ENCODE results near the gene KLHL11.

The KLHL11 gene, protein sequence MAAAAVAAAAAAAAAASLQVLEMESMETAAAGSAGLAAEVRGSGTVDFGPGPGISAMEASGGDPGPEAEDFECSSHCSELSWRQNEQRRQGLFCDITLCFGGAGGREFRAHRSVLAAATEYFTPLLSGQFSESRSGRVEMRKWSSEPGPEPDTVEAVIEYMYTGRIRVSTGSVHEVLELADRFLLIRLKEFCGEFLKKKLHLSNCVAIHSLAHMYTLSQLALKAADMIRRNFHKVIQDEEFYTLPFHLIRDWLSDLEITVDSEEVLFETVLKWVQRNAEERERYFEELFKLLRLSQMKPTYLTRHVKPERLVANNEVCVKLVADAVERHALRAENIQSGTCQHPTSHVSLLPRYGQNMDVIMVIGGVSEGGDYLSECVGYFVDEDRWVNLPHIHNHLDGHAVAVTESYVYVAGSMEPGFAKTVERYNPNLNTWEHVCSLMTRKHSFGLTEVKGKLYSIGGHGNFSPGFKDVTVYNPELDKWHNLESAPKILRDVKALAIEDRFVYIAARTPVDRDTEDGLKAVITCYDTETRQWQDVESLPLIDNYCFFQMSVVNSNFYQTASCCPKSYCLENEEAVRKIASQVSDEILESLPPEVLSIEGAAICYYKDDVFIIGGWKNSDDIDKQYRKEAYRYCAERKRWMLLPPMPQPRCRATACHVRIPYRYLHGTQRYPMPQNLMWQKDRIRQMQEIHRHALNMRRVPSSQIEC

GRCh38 chr17:41864836-41865595 is at the start of gene KLHL11:
Gene KLHL11, minus strand, starts transcription at chr17:41865423. Its CDS starts 53 bp downstream, at chr17:41865370.
- DNase-seq, result peak; percentile 72 to 94

DNA sequence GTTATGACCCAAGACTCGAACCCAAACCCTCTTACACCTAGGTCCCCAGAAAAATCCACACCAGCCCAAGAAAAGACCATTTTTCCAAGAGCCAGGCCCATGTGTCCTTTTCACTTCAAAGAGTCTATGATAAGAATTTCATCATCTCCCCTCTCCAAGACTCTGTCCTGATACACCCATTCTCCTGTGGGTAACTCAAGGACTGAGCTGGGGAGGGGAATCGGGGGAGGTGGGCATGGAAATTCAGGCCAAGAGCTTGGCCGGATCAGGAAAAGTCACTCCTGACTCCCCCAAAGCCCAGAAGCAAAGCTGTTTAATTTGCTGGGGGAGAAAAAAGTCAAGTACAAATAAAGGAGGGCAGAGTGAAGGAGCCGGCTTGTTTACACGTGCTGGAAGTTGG is 49.8 kb upstream of the KLHL11 start:
- no peak for DNase-seq

DNA sequence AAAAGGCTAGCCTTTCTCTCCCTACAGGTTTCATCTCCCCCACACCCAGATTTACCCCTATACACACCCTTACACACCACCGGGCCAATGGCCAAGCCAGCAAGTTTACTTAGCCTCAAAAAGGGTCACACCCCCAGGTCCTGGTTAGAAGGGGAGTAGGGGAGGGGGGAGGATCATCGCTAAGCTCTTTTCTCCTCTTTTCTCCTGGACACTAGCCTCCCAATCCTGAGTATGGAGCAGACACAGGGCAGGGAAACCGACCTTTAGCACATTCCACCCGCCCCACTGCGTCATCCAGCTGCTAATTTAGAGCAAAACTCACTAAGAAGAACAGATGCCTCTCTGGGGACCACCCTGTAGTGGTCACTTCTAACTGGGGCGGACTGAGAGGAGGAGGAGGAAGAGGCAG is 49.1 kb upstream of the KLHL11 start:
- DNase-seq, result no peak

- DNase-seq, result peak in 1 of 2 experiments; percentile 12
These were observed 48.6 kb upstream of the KLHL11 start for GRCh38 chr17:41913798-41914197.

DNA sequence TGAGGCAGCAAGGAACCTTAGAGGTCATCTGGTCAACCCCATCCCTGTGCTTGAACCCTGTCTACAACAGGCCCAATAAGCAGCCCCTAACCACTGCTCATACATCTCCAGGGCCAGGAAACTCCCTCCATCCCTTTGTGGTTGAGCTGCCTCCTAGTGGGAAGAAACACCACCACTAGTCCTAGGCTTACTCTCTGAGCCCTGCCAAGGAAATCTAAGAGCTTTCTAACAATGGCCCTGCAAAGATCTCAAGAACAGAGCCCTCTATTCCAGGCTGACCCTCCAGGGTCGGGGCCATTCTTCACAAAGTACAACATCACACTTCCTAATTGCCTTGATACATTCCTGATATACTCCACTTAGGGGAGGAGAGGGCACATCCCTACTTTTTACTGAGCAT is 47.7 kb upstream of the KLHL11 start:
- DNase-seq, result no peak

DNA sequence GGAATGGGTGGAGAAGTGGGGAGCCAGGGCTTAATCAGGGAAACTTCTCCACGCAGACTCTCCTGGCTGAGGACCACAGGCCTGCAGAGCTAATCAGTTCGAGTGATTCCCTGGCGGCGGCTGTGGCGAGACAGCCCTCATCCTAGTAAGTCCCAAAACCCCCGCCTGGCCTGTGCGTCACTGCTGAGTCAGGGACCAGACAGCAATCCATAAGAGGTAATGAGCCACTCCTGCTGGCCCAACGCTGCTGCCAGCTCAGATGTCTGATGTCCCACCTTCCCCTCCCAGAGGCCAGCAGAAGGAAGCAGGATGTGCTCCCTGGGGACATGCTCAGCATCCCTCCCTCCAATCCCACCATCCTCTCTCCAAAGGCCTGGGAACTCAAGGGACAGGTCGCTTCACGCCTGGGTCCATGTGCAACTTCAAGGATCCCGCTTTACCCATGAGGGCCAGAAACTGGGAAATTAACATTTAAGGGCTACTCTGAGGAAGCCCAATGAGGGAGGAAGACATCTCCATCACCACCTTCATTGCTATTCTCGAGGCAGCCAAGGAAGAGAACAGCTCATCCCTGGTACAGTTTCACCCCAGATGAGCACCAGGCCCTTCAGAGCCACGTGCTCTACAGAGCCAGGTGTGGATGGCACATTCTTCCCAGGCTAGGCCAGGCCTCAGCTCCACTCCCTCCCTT is 45.6 kb upstream of the KLHL11 start:
- no peak for DNase-seq

- DNase-seq, result no peak
These were observed 43.9 kb upstream of the KLHL11 start for GRCh38 chr17:41909088-41909487.

DNA sequence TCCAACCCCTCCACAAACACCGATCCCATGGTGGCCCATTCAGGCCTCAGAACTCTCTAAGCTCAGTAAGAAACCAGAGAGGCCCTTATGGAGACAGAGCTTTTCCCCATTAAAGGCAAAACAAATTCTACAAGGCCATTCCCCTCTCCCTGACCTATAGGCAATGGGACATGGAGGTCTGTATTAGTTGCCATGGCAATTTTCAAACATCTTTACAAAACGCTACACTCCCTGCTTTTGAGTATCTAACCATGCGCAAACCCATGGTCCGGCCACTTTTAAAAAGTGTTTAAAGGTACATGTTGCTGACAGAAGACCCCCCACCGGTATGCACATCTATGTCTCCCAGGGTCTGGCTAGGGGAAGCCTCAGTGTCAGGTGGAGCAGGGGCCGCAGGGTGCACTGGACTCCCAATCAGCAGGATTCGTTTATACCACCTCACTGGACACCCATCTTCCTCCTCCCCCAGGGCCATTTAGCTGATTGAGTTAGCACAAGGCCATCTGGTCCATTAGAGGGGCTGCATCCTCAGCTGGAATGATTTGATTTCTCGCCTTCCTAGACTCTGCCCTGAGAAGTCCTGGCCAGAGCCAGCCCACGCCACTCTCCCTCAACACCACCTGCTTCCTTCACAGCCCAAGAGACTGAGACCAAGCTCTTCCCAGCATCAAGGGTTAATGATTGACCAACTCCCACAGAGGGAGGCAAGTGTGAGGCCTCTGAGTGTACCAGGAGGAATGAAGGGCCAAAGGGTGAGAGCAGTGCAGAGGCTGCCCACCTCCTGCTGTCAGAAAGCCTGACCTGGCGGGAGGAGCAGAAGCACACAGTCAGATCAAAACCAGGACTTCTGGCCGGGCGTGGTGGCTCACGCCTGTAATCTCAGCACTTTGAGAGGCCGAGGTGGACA is 42.7 kb upstream of the KLHL11 start:
- no peak for DNase-seq

- DNase-seq, result no peak
These were observed 41.9 kb upstream of the KLHL11 start for GRCh38 chr17:41907185-41907556.

GRCh38 chr17:41906465-41907184 is 41.4 kb upstream of the KLHL11 start:
- no peak for DNase-seq

GRCh38 chr17:41905172-41905571 is 39.9 kb upstream of the KLHL11 start:
- DNase-seq, result no peak

GRCh38 chr17:41904242-41904841 is 39.1 kb upstream of the KLHL11 start:
- no peak for DNase-seq

- no peak for DNase-seq
These were observed 36.4 kb upstream of the KLHL11 start for GRCh38 chr17:41901646-41902045.

GRCh38 chr17:41896726-41897125 is 31.5 kb upstream of the KLHL11 start:
- DNase-seq, result no peak

- no peak for DNase-seq
These were observed 30.4 kb upstream of the KLHL11 start for GRCh38 chr17:41895617-41896016.

DNA sequence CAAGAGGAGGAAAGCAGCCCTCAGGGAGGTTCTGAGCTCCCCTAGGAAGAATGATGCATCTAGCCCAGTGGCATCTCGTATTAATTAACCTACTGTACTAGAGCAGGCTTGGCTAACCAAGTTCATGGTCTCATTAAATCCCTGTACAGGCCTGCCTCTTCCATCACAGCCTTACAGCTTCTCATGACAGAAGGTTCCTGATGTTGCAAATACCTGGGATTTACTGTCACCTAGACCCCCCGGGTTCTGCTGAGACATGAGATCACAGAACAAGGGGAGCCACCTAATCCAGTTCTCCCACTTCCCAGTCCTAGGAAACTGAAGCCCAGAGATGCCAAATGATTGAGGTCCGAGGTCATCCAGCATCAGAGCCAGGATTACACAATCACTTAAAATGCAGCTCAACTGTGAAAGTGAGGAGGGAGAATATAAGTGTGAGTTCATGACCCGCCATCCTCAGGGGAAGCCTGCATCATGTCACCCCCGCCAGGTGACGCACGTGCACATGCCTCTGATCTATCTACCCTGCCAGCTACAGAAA is 29.6 kb upstream of the KLHL11 start:
- no peak for DNase-seq

DNA sequence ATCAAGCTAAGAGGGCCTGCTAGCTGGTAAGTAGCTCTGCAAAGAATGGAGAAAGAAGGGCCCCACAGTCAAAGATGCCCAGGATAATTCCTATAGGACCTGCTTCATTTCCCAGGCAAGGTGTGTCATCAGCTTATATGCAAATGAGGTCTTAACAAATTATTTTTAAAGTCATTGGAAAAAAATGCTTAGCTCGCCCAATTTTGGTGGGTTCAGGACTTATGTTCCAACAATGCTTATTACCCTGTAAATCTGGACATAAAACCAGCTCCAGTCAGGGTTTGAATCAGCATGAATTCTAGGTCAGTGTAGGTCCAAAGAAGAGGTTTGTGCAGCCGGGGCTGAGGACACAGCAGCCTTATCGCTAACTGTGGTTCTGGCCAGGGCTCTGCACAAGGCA is 28.2 kb upstream of the KLHL11 start:
- DNase-seq, result no peak

DNA sequence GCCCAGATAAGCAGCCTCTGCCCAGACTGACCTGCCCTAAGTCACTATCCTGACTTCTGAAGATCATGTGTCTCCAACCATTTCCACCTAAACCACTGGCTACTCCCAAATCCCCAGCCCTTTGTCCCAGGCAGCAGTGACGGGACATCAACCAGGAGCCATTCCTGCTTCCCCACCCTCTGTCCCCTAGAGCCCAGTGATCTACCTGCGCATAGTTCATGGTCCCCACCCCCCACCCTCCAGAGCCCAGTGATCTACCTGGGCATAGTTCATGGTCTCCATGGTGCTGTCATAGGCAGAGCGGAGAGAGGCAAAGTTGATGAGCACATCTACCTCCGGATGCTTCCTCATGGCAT is 26.8 kb upstream of the KLHL11 start:
- no peak for DNase-seq

- DNase-seq, result no peak
These were observed 26.2 kb upstream of the KLHL11 start for GRCh38 chr17:41891135-41892020.

All from NCI-H526 (cell line).